Skin of body (tissue), 1 donor: ENCODE results near the gene ANKDD1A. TPM values are rescaled to one million over a fixed set of nuclear protein-coding genes. Genes with fewer than 3 reads are reported as not detected.

Source experiments
- total RNA-seq: library from RNA; depleted of rRNA; stranded (reverse); fragments of >200 nt; gene quantifications from one replicate; pipeline ENCODE4 v1.2.3, GENCODE V29; 2014

ANKDD1A gene
- total RNA-seq, 1 donor from 2014 or later: 3.6 TPM

Other genes starting within 250 kb of the ANKDD1A start
- 0.59 TPM for gene RBPMS2, start 136.3 kb upstream of the ANKDD1A start, total RNA-seq
- gene PIF1, start 86.3 kb upstream of the ANKDD1A start, total RNA-seq: 1.9 TPM
- gene PLEKHO2, start 70.0 kb upstream of the ANKDD1A start, total RNA-seq: 15.6 TPM
- gene SPG21, start 78.0 kb downstream of the ANKDD1A start, total RNA-seq: 49.9 TPM
- 8.4 TPM for gene MTFMT, start 117.7 kb downstream of the ANKDD1A start, total RNA-seq
- not detected for gene SLC51B, start 133.5 kb downstream of the ANKDD1A start, total RNA-seq
- 12.5 TPM for gene RASL12, start 156.1 kb downstream of the ANKDD1A start, total RNA-seq
- 0.30 TPM for gene KBTBD13, start 164.8 kb downstream of the ANKDD1A start, total RNA-seq
- 2.2 TPM for gene UBAP1L, start 203.3 kb downstream of the ANKDD1A start, total RNA-seq
- gene PDCD7, start 221.9 kb downstream of the ANKDD1A start, total RNA-seq: 10.9 TPM